Measurements from ENCODE around the gene USP6.
"Not testable (repeated sequence)": the region's sequence is repeated elsewhere in the genome, so short reads cannot be mapped to it uniquely, and the experiment has no call there.

GRCh38 chr17:5124125-5124760 lies 8.4 kb downstream of the USP6 start:
- TF ChIP-seq POLR2A, POLR2AphosphoS5 (IDR thresholded peaks at IDR 0.05; ENCODE audit: low read depth, low read length): not testable (repeated sequence)

All from GM12892 (cell line).